CD4-positive, CD25-positive, alpha-beta regulatory T cell (primary cell): Measurements from ENCODE around the gene CDKN3. TPM values are rescaled to one million over a fixed set of nuclear protein-coding genes. Genes with fewer than 3 reads are reported as not detected.
"Not testable (repeated sequence)": the region's sequence is repeated elsewhere in the genome, so short reads cannot be mapped to it uniquely, and the experiment has no call there.

Source experiments
- ATAC-seq, 2 donors: fragments of 150-1000 bp; cut with Tn5 transposase; one replicate each; pipeline ENCODE4 v1.10.0; 2021; ENCODE audit warnings: low read depth in 2 of 2, moderate number of reproducible peaks in 2 of 2, moderate library complexity in 1 of 2
- DNase-seq, 3 donors: peaks; one replicate each; pipeline versions ENCODE4 v3.0.0 to v3.0.0-alpha.2; 2012 to 2022; ENCODE audit warnings: mixed read lengths in 1 of 3
- H3K27ac ChIP-seq: one replicate; pipeline ENCODE4 v1.7.0; 2013; ENCODE audit warnings: mild to moderate bottlenecking, low read length; ENCODE audit not compliant: insufficient read depth, poor library complexity, severe bottlenecking
- H3K27me3 ChIP-seq: one replicate; pipeline ENCODE4 v1.7.0; 2013; ENCODE audit warnings: low read length; ENCODE audit not compliant: control insufficient read depth, insufficient read depth
- H3K36me3 ChIP-seq: one replicate; pipeline ENCODE4 v1.7.0; 2013; ENCODE audit warnings: mild to moderate bottlenecking, low read length, moderate library complexity; ENCODE audit not compliant: control insufficient read depth, insufficient read depth
- H3K4me1 ChIP-seq: 2 replicates; pipeline ENCODE4 v1.7.0; 2013; ENCODE audit warnings: mild to moderate bottlenecking, low read length; ENCODE audit not compliant: insufficient read depth, control insufficient read depth, poor library complexity, severe bottlenecking
- H3K4me3 ChIP-seq: one replicate; pipeline ENCODE4 v1.7.0; 2013; ENCODE audit warnings: low read depth, mild to moderate bottlenecking, low read length, moderate library complexity
- H3K9me3 ChIP-seq, 2 experiments: 1 replicate in 1 of 2; 2 replicates in 1 of 2; pipeline ENCODE4 v1.7.0; 2013; ENCODE audit warnings: low read length in 2 of 2, mild to moderate bottlenecking in 1 of 2, moderate library complexity in 1 of 2; ENCODE audit not compliant: control insufficient read depth in 2 of 2
- H3K27ac Mint-ChIP-seq, 3 donors: one replicate each; pipeline ENCODE4 v1.8.0; 2020 to 2022; ENCODE audit warnings: mild to moderate bottlenecking in 3 of 3, mixed read lengths in 3 of 3, moderate library complexity in 2 of 3
- H3K27me3 Mint-ChIP-seq: one replicate; pipeline ENCODE4 v1.8.0; 2022; ENCODE audit warnings: mild to moderate bottlenecking, mixed read lengths
- H3K36me3 Mint-ChIP-seq: one replicate; pipeline ENCODE4 v1.8.0; 2020; ENCODE audit warnings: mixed read lengths
- H3K4me1 Mint-ChIP-seq, 4 donors: one replicate each; pipeline ENCODE4 v1.8.0; 2020 to 2022; ENCODE audit warnings: mixed read lengths in 4 of 4, mild to moderate bottlenecking in 1 of 4
- H3K4me3 Mint-ChIP-seq, 4 donors: one replicate each; pipeline ENCODE4 v1.8.0; 2020 to 2022; ENCODE audit warnings: mild to moderate bottlenecking in 4 of 4, mixed read lengths in 4 of 4, moderate library complexity in 3 of 4
- H3K9me3 Mint-ChIP-seq, 7 donors: one replicate each; pipeline ENCODE4 v1.8.0; 2020 to 2022; ENCODE audit warnings: mixed read lengths in 7 of 7, mild to moderate bottlenecking in 3 of 7, moderate library complexity in 2 of 7
- polyA plus RNA-seq, 4 donors: library from polyadenylated mRNA; unstranded; fragments of 300-500 nt; fragmentation: Illumina TruSeq; gene quantifications; one replicate each; pipeline ENCODE4 v1.2.3, GENCODE V29; 2021
- total RNA-seq: library from RNA; stranded (reverse); gene quantifications from one replicate; pipeline ENCODE4 v1.2.3, GENCODE V29; 2022

The CDKN3 gene
- total and polyA plus RNA-seq, 5 donors from 2014 or later = 9.3 to 20.7 (median 14.2) TPM

DNA sequence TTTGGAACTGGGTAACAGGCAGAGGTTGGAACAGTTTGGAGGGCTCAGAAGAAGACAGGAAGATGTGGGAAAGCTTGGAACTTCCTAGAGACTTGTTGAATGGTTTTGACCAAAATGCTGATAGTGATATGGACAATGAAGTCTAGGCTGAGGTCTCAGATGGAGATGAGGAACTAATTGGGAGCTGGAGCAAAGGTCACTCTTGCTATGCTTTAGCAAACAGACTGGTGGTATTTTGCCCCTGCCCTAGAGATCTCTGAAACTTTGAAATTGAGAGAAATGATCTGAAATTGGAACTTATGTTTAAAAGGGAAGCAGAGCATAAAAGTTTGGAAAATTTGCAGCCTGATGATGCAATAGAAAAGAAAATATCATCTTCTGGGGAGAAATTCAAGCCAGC lies 61.7 kb downstream of the CDKN3 start:
- H3K4me1 Mint-ChIP-seq, H3K4me3 ChIP-seq, H3K27ac ChIP-seq, H3K9me3 Mint-ChIP-seq, DNase-seq, H3K36me3 ChIP-seq, ATAC-seq, H3K4me3 Mint-ChIP-seq, H3K27me3 Mint-ChIP-seq, H3K27ac Mint-ChIP-seq, H3K4me1 ChIP-seq, H3K36me3 Mint-ChIP-seq, H3K9me3 ChIP-seq, H3K27me3 ChIP-seq: not testable (repeated sequence)

DNA sequence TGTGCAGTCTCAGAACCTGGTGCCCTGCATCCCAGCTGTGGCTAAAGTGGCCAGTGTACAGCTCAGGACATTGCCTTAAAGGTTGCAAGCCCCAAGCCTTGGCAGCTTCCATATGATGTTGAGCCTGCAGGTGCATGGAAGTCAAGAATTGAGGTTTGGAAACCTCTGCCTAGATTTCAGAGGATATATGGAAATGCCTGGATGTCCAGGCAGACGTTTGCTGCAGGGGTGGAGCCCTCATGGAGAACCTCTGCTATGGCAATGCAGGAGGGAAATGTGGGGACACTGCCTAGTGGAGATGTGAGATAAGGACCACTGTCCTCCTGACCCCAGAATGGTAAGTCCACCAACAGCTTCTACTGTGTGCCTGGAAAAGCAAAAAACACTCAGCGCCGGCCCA lies 62.3 kb downstream of the CDKN3 start:
- H3K9me3 Mint-ChIP-seq = peaks cover 0 to 8% (median 2%) of the 10 kb centered on the region in 7 donors
- H3K4me1 Mint-ChIP-seq = peaks cover 0 to 3% (median 0%) of the 10 kb centered on the region in 4 donors
- Histone ChIP-seq H3K4me1 (no peaks in the 10 kb centered on the region), H3K9me3 (peaks cover 0 to 5% of the 10 kb centered on the region in 2 experiments), H3K27me3 (no peaks in the 10 kb centered on the region), H3K4me3 (no peak overlapping the region), H3K36me3 (no peaks in the 10 kb centered on the region), H3K27ac (no peak overlapping the region)
- peaks cover 3% of the 10 kb centered on the region for H3K36me3 Mint-ChIP-seq
- ATAC-seq (no peak), DNase-seq (no peak)
- no peaks in the 10 kb centered on the region for H3K27me3 Mint-ChIP-seq
- no peak overlapping the region for H3K4me3 Mint-ChIP-seq
- H3K27ac Mint-ChIP-seq = no peak overlapping the region

- Mint-ChIP-seq H3K27ac (no peak overlapping the region), H3K4me3 (no peak overlapping the region), H3K27me3 (no peaks in the 10 kb centered on the region), H3K4me1 (peaks cover 0 to 3% (median 0%) of the 10 kb centered on the region in 4 donors), H3K36me3 (peaks cover 3% of the 10 kb centered on the region), H3K9me3 (peaks cover 2 to 8% (median 5%) of the 10 kb centered on the region in 7 donors)
- H3K27me3 ChIP-seq = no peaks in the 10 kb centered on the region
- DNase-seq = no peak
- no peak overlapping the region for H3K27ac ChIP-seq
- peaks cover 2 to 9% of the 10 kb centered on the region in 2 experiments for H3K9me3 ChIP-seq
- no peaks in the 10 kb centered on the region for H3K36me3 ChIP-seq
- H3K4me1 ChIP-seq = no peaks in the 10 kb centered on the region
- H3K4me3 ChIP-seq = no peak overlapping the region
- no peak for ATAC-seq
Measured at GRCh38 chr14:54462048-54462447, 65.2 kb downstream of the CDKN3 start.

DNA sequence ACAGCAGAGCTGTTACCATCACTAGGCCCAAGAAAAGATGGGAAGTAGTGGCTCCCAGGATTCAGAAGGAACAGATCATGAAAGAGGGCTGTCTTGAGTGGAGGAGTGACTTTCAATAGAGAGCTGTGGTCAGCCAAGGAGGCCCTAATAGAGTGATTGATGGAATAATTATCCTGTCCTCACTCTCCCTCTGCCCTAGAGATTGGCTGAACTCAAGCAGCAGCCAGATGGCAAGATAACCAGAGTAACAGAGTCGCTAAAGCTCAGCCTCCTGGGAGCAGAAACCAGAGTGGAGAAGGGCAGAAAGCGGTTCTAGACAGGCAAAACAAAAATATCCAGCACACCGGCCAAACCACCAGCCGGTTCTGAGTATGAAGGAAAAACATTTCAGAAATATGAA lies 68.8 kb downstream of the CDKN3 start:
- no peaks in the 10 kb centered on the region for H3K4me1 ChIP-seq
- Mint-ChIP-seq H3K9me3 (peaks cover 2 to 13% (median 7%) of the 10 kb centered on the region in 7 donors), H3K4me3 (no peak overlapping the region), H3K27me3 (no peaks in the 10 kb centered on the region), H3K36me3 (peaks cover 25% of the 10 kb centered on the region), H3K4me1 (no peaks in the 10 kb centered on the region), H3K27ac (peak overlapping the region in 1 of 3 donors; percentile 77)
- ATAC-seq (no peak), DNase-seq (no peak)
- H3K36me3 ChIP-seq = no peaks in the 10 kb centered on the region
- no peak overlapping the region for H3K4me3 ChIP-seq
- peaks cover 11 to 17% of the 10 kb centered on the region in 2 experiments for H3K9me3 ChIP-seq
- no peak overlapping the region for H3K27ac ChIP-seq
- H3K27me3 ChIP-seq = no peaks in the 10 kb centered on the region

DNA sequence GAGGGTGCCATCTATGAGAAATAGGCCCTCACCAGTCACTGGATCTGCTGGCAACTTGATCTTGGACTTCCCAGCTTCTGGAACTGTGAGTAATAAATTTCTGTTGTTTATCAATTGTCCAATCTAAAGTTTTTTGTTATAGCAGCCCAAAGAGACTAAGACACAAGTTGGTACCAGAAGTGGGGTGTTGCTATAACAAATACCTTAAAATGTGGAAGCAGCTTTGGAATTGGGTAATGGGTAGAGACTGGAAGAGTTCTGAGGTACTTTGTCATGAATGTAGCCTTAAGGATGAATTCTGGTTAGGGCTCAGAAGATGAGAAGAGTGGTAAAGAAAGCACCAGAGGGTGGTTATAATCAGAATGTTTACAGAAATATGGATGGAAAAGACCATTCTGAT lies 70.5 kb downstream of the CDKN3 start:
- Histone ChIP-seq H3K36me3 (no peaks in the 10 kb centered on the region), H3K4me1 (no peaks in the 10 kb centered on the region), H3K4me3 (no peak overlapping the region), H3K9me3 (peaks cover 11 to 17% of the 10 kb centered on the region in 2 experiments), H3K27me3 (no peaks in the 10 kb centered on the region), H3K27ac (no peak overlapping the region)
- H3K9me3 Mint-ChIP-seq = peaks cover 2 to 13% (median 7%) of the 10 kb centered on the region in 7 donors
- no peak overlapping the region for H3K27ac Mint-ChIP-seq
- no peaks in the 10 kb centered on the region for H3K27me3 Mint-ChIP-seq
- ATAC-seq = no peak
- H3K4me1 Mint-ChIP-seq = peaks cover 0 to 3% (median 1%) of the 10 kb centered on the region in 4 donors
- peaks cover 34% of the 10 kb centered on the region for H3K36me3 Mint-ChIP-seq
- peak overlapping the region in 1 of 4 donors; percentile 38 for H3K4me3 Mint-ChIP-seq
- no peak for DNase-seq

Other genes starting within 250 kb of the CDKN3 start
- 40.5 TPM for gene CNIH1, start 44.4 kb downstream of the CDKN3 start, total RNA-seq
- gene CNIH1, start 44.4 kb downstream of the CDKN3 start, polyA plus RNA-seq = 100 to 1,000 TPM in 2 of 4 donors, 10 to 100 TPM in 2; 81.2 to 112 (median 102) TPM
- 30.7 TPM for gene GMFB, start 92.0 kb downstream of the CDKN3 start, total RNA-seq
- gene GMFB, start 92.0 kb downstream of the CDKN3 start, polyA plus RNA-seq = 10 to 100 TPM; 16.3 to 25.9 (median 19.4) TPM
- 27.7 TPM for gene CGRRF1, start 112.9 kb downstream of the CDKN3 start, total RNA-seq
- 10 to 100 TPM; 31.1 to 45.6 (median 33.4) TPM for gene CGRRF1, start 112.9 kb downstream of the CDKN3 start, polyA plus RNA-seq
- 7.9 TPM for gene SAMD4A, start 170.1 kb downstream of the CDKN3 start, total RNA-seq
- under 1 TPM in 3 of 4 donors, not detected in 1; 0.05 to 0.16 (median 0.10) TPM for gene SAMD4A, start 170.1 kb downstream of the CDKN3 start, polyA plus RNA-seq